ENCODE results near the gene MYO15A.

The MYO15A gene, protein sequence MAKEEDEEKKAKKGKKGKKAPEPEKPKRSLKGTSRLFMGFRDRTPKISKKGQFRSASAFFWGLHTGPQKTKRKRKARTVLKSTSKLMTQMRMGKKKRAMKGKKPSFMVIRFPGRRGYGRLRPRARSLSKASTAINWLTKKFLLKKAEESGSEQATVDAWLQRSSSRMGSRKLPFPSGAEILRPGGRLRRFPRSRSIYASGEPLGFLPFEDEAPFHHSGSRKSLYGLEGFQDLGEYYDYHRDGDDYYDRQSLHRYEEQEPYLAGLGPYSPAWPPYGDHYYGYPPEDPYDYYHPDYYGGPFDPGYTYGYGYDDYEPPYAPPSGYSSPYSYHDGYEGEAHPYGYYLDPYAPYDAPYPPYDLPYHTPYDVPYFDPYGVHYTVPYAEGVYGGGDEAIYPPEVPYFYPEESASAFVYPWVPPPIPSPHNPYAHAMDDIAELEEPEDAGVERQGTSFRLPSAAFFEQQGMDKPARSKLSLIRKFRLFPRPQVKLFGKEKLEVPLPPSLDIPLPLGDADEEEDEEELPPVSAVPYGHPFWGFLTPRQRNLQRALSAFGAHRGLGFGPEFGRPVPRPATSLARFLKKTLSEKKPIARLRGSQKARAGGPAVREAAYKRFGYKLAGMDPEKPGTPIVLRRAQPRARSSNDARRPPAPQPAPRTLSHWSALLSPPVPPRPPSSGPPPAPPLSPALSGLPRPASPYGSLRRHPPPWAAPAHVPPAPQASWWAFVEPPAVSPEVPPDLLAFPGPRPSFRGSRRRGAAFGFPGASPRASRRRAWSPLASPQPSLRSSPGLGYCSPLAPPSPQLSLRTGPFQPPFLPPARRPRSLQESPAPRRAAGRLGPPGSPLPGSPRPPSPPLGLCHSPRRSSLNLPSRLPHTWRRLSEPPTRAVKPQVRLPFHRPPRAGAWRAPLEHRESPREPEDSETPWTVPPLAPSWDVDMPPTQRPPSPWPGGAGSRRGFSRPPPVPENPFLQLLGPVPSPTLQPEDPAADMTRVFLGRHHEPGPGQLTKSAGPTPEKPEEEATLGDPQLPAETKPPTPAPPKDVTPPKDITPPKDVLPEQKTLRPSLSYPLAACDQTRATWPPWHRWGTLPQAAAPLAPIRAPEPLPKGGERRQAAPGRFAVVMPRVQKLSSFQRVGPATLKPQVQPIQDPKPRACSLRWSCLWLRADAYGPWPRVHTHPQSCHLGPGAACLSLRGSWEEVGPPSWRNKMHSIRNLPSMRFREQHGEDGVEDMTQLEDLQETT (N-terminal part only)

DNA sequence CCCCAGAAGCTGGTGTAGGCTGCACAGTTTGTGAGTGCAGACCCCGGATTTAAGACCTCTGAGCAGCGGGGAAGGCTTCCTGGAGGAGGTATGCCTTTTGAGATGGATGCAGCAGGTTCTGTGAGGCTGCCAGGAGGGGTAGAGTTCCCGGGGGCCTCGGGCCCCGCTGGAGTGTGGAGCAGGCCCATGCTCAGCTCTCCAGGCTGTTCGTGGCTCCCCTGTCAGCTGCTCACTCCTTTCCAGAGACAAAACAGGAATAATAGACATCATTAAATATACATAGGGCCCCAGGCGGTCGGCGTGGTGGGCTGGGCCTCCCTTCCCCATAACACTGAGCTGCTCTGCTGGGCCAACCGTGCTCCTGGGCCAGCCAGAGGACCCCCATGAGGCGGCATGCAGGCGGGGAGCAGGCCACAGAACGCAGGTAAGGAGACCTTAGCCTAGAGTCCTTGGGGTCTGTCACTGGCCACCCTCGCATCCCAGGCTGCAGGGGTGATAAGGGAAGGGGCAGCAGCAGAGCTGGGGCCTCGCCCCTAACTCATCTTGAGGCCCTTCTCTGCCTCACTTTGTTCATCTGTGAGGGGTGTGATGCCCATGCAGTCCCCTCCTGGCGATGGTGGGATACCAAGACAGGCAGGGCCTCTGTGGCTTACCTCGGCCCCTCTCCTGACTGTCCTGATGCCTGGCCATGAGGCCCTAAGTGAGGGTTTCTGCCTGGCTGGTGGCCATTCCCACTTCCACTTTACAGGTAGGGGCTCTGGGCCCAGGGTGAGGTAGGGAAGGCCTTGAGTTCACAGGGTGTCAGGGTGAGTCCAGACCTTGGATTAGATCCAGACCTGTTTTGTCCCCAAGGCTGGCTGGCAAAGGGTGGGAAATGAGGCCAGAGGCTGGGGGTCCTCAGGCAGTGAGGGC is at the start of gene MYO15A:
MYO15A (plus strand) TSS at position 356 of the 912 bp plus-strand sequence. CDS start 10,045 bp downstream, outside the sequence.
- no peak for DNase-seq (ENCODE audit: low read depth in 2 of 2)

- no peak for DNase-seq (ENCODE audit: low read depth in 2 of 2)
These were observed 49.3 kb upstream of the MYO15A start for GRCh38 chr17:18059283-18059682.

DNA sequence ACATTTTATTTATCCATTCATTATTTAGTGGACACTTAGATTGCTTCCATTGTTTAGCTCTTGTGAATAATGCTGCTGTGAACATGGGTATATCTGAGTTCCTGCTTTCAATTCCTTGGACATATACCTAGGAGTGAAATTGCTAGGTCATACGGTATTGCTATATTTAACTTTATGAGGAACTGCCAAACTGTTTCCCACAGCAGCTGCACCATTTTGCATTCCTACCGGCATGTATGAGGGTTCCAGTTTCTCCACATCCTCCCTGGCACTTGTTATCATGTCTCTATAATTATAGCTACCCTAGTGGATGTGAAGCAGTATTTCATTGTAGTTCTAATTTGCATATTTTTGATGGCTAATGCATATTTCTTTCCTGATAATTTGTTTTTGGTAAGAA is 44.5 kb upstream of the MYO15A start:
- no peak for DNase-seq (ENCODE audit: low read depth in 2 of 2)

DNA sequence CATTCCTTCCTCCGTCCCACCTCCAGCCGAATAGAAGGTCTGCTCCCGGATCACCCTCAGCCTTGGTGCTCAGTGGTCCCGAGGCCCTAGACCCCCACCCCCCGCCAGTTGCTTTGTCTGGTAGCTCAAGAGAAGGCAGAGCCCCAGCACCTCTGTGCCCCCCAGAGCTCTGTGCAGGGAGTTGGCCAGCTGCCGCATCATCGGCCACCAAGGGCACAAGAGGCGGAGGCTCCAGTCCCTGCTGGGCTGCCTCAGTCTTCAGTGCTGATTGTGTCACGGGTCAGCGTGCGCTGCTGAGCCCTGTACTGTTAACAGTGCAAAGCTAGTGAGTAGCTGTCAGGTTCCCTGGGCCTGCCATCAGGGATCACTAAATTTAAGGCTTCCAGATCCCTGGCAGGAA is 43.0 kb upstream of the MYO15A start:
- no peak for DNase-seq (ENCODE audit: low read depth in 2 of 2)

- DNase-seq (ENCODE audit: low read depth in 2 of 2), result no peak
These were observed 41.7 kb upstream of the MYO15A start for GRCh38 chr17:18066866-18067265.

DNA sequence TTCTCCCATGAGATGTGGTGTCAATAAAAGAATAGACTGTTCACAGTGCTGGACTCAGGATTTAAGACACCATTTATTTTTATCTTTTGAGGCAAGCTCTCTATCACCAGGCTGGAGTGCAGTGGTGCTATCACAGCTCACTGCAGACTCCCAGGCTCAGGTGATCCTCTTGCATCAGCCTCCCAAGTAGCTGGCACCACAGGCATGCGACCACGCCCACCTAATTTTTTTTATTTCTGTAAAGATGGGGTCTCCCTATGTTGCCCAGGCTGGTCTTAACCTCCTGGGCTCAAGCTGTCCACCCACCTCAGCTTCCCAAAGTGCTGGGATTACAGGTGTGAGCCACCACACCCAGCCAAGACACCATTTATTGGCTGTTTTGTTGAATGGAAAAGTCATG is 39.5 kb upstream of the MYO15A start:
- DNase-seq (ENCODE audit: low read depth in 2 of 2), result no peak

DNA sequence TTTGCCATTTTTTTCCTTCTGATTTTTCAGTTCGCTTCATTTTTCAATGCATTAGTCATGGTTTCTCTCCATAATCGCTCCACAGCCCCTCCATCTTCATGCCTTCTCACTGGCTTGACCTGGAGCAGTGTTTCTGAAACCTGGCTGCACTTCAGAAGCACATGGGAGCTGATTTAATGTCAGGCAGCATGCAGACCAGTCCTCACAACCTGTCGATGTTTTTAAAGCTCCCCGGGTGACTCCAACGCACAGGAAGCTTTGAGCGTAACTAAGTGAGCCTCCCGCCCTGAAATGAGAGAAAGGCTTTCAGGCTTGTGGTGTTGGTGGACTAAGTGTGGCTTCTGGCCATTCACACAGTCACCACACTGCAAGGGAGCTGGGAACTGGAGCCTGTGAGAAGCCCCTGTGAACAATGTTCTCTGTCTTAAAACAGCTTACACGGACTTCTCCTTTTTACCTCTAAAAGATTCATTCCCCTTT is 37.7 kb upstream of the MYO15A start:
- no peak for DNase-seq (ENCODE audit: low read depth in 2 of 2)

DNA sequence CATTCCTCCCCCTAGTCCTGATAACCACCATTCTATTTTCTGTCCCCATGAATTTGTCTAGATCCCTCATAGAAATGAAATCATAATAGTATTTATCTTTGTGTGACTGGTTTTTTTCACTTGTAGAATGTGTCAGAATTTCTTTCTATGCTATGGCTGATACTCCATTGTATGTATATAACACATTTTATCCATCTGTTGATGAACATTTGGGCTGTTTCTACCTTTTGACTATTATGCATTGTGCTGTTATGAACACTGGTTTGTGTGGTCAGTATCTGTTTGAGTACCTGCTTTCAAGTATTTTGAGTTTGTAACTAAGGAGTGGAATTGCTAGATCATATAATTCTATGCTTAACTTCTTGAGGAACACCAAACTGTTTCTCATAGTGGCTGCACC is 36.8 kb upstream of the MYO15A start:
- no peak for DNase-seq (ENCODE audit: low read depth in 2 of 2)

DNA sequence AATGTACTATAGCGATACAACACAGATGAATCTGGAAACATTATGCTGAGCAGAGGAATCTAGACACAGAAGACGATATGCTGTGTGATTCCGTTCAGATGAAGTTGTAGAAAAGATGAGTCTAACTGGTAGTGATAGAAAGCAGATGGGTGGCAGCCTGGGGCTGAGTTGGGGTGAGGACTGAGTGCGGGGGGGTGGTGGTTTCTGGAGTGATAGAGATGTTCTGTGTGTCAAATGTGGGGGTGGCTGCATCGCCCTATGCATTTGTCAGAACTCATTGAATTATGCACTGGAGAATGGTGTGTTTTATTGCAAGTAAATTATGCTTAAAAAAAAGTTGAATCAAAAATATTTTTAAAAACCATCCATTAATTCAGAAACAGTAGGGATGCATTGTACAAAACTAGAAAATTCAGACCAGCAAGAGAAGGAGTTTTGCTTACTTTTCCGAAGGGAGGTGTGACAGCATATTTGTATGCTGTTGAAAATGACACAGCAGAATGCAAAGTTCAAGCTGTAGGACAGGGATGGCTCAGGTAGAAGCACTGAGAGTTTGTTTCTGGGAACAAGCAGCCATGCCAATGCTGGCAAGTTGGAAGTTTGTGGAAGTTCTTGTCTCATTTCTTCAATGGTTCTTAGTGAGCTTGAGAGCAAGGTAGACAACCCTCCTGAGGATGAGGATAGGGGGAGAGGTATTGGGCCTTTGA is 33.8 kb upstream of the MYO15A start:
- DNase-seq (ENCODE audit: low read depth in 2 of 2), result no peak

DNA sequence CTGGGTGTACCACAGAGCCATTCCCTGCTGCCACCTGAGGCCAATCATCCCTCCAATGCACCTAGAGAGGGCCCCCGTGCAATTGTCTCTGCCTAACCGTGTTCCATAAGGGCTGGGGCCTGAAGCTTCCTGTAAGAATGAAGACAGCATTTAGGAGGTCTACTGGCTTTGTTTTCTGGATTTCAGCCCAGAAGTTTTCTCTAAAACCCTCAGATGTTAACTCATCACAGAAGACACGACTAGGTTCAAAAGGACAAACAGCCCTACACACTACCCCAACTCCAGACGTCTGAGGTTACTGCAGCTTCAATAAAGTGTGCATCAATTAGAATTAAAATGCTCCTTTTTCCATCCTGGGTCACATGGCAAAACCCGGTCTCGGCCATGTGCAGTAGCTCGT is 31.6 kb upstream of the MYO15A start:
- DNase-seq (ENCODE audit: low read depth in 2 of 2), result no peak

DNA sequence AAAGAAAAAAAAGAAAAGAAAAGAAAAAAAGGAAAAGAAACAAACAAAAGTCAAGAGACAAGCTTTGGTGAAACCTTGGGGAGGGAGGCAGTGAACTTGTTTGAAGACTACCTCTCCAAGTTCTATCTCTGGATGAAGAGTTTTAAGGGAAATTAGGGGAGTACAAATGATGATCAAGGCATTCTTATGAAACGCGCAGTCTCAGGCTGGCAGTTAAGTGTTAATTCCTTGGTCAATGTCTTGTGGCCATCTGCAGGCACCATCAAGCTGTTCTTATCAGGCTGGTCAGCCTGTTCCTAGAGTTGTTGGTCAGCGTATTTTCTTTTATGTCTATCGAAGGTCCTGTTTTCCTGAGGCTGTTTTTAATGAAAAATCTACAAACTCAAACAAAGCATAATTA is 29.0 kb upstream of the MYO15A start:
- DNase-seq (ENCODE audit: low read depth in 2 of 2), result no peak

DNA sequence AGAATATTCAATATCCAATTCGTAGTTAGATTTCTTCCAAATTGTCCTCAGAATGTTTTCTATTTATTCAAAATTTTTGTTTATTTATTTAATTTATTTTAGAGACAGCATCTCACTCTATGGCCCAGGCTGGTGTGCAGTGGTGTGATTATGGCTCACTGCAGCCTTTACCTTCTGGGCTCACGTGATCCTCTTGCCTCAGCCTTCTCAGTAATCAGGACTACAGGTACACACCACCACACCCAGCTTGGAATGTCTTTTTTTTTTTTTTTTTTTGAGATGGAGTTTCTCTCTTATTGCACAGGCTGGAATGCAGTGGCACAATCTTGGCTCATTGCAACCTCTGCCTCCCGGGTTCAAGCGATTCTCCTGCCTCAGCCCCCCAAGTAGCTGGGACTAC is 24.3 kb upstream of the MYO15A start:
- no peak for DNase-seq (ENCODE audit: low read depth in 2 of 2)

DNA sequence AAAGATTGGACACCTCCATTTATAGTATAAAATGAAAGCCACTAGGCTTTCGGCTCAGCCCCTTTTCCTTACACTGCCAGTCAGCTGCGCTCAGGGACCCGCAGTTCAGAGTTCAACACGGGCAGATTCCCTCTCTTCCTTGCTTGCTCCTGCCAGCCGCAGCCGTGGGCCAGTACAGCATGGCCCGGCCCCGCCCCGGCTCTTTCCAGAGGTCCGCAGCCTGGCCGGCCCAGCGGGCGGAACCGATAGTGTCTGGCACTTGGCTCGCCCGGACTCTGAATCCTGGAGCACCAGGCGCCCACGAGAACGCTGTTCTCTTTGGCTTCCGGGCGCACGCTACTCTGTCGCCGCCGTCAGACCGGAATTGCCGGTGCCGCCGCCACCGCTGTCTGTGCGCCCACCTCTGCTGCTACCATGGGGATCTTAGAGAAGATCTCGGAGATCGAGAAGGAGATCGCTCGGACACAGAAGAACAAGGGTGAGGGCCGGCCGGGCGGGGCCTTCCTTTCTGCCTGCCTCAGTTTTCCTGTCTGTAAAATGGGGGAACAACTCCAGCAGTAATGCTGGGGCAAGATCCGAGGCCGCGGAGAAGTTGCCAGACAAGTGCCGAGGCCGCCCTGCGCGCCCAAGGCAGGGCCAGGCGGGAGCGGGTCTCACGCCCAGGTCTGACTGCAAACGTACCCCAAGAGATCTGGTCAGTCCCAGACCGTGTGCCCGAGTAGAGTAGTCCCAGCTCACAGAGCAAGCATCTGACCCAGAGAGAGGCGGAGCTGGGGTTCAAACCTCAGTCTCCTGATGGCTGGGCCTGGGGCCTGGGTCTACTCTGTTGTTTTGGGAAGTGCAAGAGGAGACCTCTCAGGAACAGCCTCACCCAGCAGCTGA is 20.7 kb upstream of the MYO15A start, which contains the start of gene DRG2:
DRG2 (plus strand) TSS at position 339 of the 882 bp plus-strand sequence; CDS start at position 415, 76 bp downstream.
- peak; percentile 81 to 83 for DNase-seq (ENCODE audit: low read depth in 2 of 2)

DNA sequence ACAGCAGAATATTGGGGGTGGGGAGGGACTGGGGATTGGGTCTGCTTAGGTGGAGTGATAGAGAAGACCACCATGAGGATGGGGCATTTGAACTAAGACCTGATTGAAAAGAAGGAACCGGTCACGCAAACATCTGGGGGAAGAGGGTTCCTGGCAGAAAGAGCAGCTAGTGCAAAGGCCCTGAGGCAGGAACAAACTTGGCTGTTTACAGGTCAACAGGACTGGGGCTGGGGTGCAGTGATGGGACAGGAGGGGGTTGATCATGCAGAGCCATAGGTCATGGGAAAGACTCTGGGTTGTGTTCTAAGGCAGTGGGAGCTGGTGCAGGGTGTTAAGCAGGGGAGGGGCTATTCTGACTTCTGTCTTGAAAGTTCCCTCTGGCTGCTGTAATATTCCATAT is 18.9 kb upstream of the MYO15A start:
- DNase-seq (ENCODE audit: low read depth in 2 of 2), result no peak

GRCh38 chr17:18093616-18094408 is 14.7 kb upstream of the MYO15A start:
- no peak for DNase-seq (ENCODE audit: low read depth in 2 of 2)

GRCh38 chr17:18094409-18094807 is 14.1 kb upstream of the MYO15A start:
- DNase-seq (ENCODE audit: low read depth in 2 of 2), result no peak

- no peak for DNase-seq (ENCODE audit: low read depth in 2 of 2)
These were observed 9.0 kb upstream of the MYO15A start for GRCh38 chr17:18099516-18099915.

- DNase-seq (ENCODE audit: low read depth in 2 of 2), result no peak
These were observed 7.9 kb upstream of the MYO15A start for GRCh38 chr17:18100616-18101015.

Data from stimulated activated CD8-positive, alpha-beta memory T cell treated with anti-CD3 and anti-CD28 coated beads, Interleukin-15, amount 100 ng/mL, for 48 hours (primary cell).